Activated B cell treated with CpG ODN at 0.5 μM for 24 hours (primary cell): Measurements from ENCODE around the gene COPB1. TPM values are rescaled to one million over a fixed set of nuclear protein-coding genes. Genes with fewer than 3 reads are reported as not detected.

Experiments used
- ATAC-seq: fragments of 200-7000 bp; cut with Tn5 transposase; one replicate; pipeline ENCODE4 v1.10.0; 2021; ENCODE audit warnings: low read depth, mild to moderate bottlenecking, moderate library complexity
- CTCF ChIA-PET: fragments of 350-600 bp; sonication (Branson Sonifier 250); formaldehyde crosslinking; loops from one replicate; lab custom pipeline; 2021; ENCODE audit warnings: antibody characterized with exemption; lab: Charles Lee
- POLR2A ChIA-PET: fragments of 350-600 bp; sonication (Branson Sonifier 250); formaldehyde crosslinking; loops from one replicate; lab custom pipeline; 2021; ENCODE audit warnings: antibody characterized with exemption; lab: Charles Lee
- DNase-seq: peaks from one replicate; pipeline ENCODE4 v3.0.0; 2022
- H3K27ac Mint-ChIP-seq: one replicate; pipeline ENCODE4 v1.8.0; 2020; ENCODE audit warnings: mixed read lengths
- H3K27me3 Mint-ChIP-seq: one replicate; pipeline ENCODE4 v1.8.0; 2021; ENCODE audit warnings: mixed read lengths
- H3K36me3 Mint-ChIP-seq: one replicate; pipeline ENCODE4 v1.8.0; 2021; ENCODE audit warnings: low read depth, mixed read lengths
- H3K4me1 Mint-ChIP-seq: one replicate; pipeline ENCODE4 v1.8.0; 2021; ENCODE audit warnings: mixed read lengths
- H3K4me3 Mint-ChIP-seq: one replicate; pipeline ENCODE4 v1.8.0; 2020; ENCODE audit warnings: mild to moderate bottlenecking, mixed read lengths
- H3K9me3 Mint-ChIP-seq: one replicate; pipeline ENCODE4 v1.8.0; 2020; ENCODE audit warnings: mixed read lengths
- intact Hi-C: fragments of 100-400 bp; cut with micrococcal nuclease; formaldehyde crosslinking; loops from one replicate; pipeline ENCODE4 v1.15.1; 2024
- total RNA-seq: library from RNA; stranded (reverse); gene quantifications from 2 replicates; pipeline ENCODE4 v1.2.3, GENCODE V29; 2022
- TF ChIP-seq, protein P1 (sequence below): fragments of 200-600 bp; IDR thresholded peaks from one replicate; pipeline ENCODE4 v1.8.0; 2022; ENCODE audit warnings: antibody characterized with exemption, mild to moderate bottlenecking

COPB1 gene
- total RNA-seq, 1 donor from 2014 or later = 90.1 TPM

DNA sequence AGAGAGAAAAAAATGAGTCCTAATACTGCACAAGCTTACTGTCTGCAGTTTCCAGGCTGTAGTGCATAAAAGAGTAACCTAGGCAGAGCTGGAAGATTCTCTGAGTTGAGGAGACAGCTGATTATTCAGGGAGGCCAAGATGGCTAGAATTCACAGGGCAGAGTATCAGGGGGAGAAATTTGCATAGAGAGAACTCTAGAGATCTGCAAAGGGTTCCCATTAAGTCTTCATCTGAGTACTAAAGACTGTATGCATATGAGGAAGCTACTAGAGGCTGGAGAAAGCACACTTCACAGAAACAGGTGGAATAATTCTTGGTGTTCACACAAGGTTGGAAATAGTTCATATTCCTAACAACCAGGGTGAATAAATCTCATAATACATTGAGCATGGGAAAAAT, 74.0 kb downstream of the COPB1 start:
- CTCF ChIA-PET = interaction anchor here (1.2 to 1.4 kb wide), 2 partner anchors 29 to 121 kb away, joined by 3 to 4 read pairs; no protein-coding TSS in a partner anchor
- H3K27me3 Mint-ChIP-seq = no peaks in the 10 kb centered on the region
- TF ChIP-seq, protein P1, sequence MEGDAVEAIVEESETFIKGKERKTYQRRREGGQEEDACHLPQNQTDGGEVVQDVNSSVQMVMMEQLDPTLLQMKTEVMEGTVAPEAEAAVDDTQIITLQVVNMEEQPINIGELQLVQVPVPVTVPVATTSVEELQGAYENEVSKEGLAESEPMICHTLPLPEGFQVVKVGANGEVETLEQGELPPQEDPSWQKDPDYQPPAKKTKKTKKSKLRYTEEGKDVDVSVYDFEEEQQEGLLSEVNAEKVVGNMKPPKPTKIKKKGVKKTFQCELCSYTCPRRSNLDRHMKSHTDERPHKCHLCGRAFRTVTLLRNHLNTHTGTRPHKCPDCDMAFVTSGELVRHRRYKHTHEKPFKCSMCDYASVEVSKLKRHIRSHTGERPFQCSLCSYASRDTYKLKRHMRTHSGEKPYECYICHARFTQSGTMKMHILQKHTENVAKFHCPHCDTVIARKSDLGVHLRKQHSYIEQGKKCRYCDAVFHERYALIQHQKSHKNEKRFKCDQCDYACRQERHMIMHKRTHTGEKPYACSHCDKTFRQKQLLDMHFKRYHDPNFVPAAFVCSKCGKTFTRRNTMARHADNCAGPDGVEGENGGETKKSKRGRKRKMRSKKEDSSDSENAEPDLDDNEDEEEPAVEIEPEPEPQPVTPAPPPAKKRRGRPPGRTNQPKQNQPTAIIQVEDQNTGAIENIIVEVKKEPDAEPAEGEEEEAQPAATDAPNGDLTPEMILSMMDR = no peak
- H3K36me3 Mint-ChIP-seq = no peaks in the 10 kb centered on the region
- H3K9me3 Mint-ChIP-seq = peaks cover 2% of the 10 kb centered on the region
- intact Hi-C loops = loop anchor here (2.0 kb wide), 1 partner anchor 17 kb away; no protein-coding TSS in a partner anchor
- DNase-seq = no peak
- peaks cover 4% of the 10 kb centered on the region for H3K4me1 Mint-ChIP-seq
- ATAC-seq = peak; percentile 45
- POLR2A ChIA-PET = interaction anchor here (0.6 kb wide), 1 partner anchor 101 kb away, joined by 6 read pairs; no protein-coding TSS in a partner anchor
- H3K4me3 Mint-ChIP-seq = no peak overlapping the region
- H3K27ac Mint-ChIP-seq = no peak overlapping the region

DNA sequence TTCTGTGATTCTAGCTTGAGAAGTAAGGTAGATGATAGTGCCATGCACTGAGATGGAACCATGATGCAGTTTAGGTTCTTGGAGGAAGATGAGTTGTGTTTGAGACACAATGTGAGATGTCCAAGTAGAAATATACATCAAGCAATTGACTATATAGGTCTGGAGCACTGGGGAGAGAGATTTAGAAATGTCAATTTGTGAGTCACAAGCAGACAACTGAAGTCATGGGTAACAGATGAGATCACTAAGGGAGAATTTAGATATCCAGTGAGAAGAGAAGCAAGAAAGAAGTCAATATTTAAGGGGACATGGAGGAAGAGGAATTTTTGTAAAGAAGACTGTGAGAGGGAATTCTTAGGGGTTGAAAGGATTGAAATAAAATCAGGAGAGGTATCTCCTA, 75.5 kb downstream of the COPB1 start:
- H3K4me3 Mint-ChIP-seq = no peak overlapping the region
- ChIA-PET POLR2A (no interaction called here), CTCF (no interaction called here)
- no peaks in the 10 kb centered on the region for H3K9me3 Mint-ChIP-seq
- no peak overlapping the region for H3K27ac Mint-ChIP-seq
- intact Hi-C loops = loop anchor here (2.0 kb wide), 1 partner anchor 19 kb away; no protein-coding TSS in a partner anchor
- peaks cover 4% of the 10 kb centered on the region for H3K4me1 Mint-ChIP-seq
- DNase-seq = no peak
- no peak for ATAC-seq
- H3K36me3 Mint-ChIP-seq = no peaks in the 10 kb centered on the region
- no peaks in the 10 kb centered on the region for H3K27me3 Mint-ChIP-seq
- TF ChIP-seq, protein P1 = no peak

DNA sequence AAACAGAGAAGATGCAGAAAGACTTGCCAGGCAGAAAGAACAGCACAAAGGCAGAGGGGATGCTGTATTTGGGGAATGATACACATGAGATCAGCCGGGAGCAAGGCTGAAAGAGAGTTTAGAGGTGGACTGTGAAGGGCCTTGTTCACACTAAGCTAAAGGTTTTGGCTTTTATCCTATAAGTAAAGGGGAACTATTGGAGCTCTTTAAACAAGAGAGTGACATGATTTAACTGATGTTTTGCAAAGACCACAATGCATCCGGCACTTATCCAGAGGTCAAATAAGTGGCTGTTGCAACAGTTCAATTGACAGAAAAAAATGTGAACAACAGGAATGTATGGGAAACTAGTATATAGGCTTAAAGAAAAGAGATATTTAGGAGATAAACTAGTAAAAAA, 76.0 kb downstream of the COPB1 start:
- DNase-seq (no peak), ATAC-seq (no peak)
- intact Hi-C loops = loop anchor here (2.0 kb wide), 1 partner anchor 19 kb away; no protein-coding TSS in a partner anchor
- H3K36me3 Mint-ChIP-seq = no peaks in the 10 kb centered on the region
- ChIA-PET POLR2A (no interaction called here), CTCF (no interaction called here)
- peaks cover 4% of the 10 kb centered on the region for H3K4me1 Mint-ChIP-seq
- no peak overlapping the region for H3K27ac Mint-ChIP-seq
- TF ChIP-seq, protein P1 = no peak
- no peaks in the 10 kb centered on the region for H3K27me3 Mint-ChIP-seq
- no peak overlapping the region for H3K4me3 Mint-ChIP-seq
- no peaks in the 10 kb centered on the region for H3K9me3 Mint-ChIP-seq

DNA sequence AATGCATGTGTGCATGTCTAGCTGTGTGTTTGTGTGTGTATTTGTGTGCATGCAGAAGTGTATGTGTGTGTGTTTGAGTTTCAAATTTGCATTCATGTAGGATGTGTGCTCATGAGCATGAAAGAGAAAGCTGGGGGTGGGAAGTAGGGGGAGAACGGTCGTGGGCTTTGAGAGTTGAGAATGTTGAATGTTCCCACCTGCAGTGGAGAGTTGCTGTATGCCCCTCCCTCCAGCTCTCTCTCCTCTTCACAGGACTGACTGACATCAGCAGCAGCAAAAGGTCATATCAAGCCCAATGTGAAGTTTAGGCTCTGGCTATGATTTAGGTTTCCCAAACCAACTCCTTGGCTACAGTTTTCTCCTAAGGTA, 76.8 kb downstream of the COPB1 start:
- Mint-ChIP-seq H3K4me3 (no peak overlapping the region), H3K27me3 (no peaks in the 10 kb centered on the region), H3K36me3 (no peaks in the 10 kb centered on the region), H3K9me3 (no peaks in the 10 kb centered on the region), H3K4me1 (peaks cover 4% of the 10 kb centered on the region), H3K27ac (no peak overlapping the region)
- intact Hi-C loops = no loop called here
- DNase-seq = no peak
- ATAC-seq = no peak
- TF ChIP-seq, protein P1 = no peak
- POLR2A ChIA-PET = no interaction called here
- CTCF ChIA-PET = interaction anchor here (1.2 to 1.6 kb wide), 2 partner anchors 10 to 122 kb away, joined by 3 to 9 read pairs; no protein-coding TSS in a partner anchor

DNA sequence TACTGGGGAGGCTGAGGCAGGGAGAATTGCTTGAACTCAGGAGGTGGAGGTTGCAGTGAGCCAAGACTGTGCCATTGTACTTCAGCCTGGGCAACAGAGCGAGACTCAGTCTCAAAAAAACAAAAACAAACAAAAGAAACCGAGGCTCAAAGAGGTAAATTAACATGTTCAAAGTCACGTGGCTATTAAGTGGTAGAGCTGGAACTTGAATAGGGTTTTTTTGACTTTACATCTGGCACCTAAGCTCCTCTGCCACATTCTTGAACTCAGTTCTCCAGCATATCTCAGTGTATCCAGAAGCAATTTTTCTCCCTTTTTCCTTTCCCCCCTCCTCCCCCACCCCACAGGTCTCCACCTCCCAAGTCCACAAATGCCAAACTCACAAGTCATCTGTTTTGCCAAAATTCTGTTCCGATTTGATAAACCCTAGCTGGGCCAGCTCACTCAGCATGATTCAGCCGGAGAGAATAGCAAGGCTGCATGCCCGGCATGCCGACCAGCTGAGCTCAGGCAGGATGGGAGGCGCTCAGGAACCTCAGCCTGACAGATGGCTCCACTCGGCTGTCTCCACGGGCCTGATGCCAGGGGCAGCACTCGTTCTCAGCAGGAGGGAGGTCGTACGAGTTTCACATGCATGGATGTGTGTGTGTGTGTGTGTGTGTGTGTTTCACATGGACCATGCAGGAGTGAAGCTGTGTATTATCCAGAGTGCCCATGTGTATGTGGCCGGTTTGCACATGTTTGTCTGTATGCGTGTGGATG, 77.4 kb downstream of the COPB1 start:
- Mint-ChIP-seq H3K27me3 (no peaks in the 10 kb centered on the region), H3K4me3 (no peak overlapping the region), H3K36me3 (no peaks in the 10 kb centered on the region), H3K27ac (no peak overlapping the region), H3K4me1 (peaks cover 4% of the 10 kb centered on the region), H3K9me3 (no peaks in the 10 kb centered on the region)
- ChIA-PET CTCF (interaction anchor here (1.2 to 1.6 kb wide), 2 partner anchors 9 to 122 kb away, joined by 3 to 9 read pairs; no protein-coding TSS in a partner anchor), POLR2A (no interaction called here)
- TF ChIP-seq, protein P1 = no peak
- ATAC-seq = no peak
- intact Hi-C loops = no loop called here
- no peak for DNase-seq
